NCI-H2196 treated with DMSO at 0.1 percent for 48 hours (cell line): ENCODE results near the gene MYL6.
"Not testable (repeated sequence)": the region's sequence is repeated elsewhere in the genome, so short reads cannot be mapped to it uniquely, and the experiment has no call there.

Experiments used
- DNase-seq: peaks from one replicate; lab custom pipeline; 2025; ENCODE audit not compliant: unreplicated experiment; lab: John Stamatoyannopoulos, UW

The MYL6 gene

DNA sequence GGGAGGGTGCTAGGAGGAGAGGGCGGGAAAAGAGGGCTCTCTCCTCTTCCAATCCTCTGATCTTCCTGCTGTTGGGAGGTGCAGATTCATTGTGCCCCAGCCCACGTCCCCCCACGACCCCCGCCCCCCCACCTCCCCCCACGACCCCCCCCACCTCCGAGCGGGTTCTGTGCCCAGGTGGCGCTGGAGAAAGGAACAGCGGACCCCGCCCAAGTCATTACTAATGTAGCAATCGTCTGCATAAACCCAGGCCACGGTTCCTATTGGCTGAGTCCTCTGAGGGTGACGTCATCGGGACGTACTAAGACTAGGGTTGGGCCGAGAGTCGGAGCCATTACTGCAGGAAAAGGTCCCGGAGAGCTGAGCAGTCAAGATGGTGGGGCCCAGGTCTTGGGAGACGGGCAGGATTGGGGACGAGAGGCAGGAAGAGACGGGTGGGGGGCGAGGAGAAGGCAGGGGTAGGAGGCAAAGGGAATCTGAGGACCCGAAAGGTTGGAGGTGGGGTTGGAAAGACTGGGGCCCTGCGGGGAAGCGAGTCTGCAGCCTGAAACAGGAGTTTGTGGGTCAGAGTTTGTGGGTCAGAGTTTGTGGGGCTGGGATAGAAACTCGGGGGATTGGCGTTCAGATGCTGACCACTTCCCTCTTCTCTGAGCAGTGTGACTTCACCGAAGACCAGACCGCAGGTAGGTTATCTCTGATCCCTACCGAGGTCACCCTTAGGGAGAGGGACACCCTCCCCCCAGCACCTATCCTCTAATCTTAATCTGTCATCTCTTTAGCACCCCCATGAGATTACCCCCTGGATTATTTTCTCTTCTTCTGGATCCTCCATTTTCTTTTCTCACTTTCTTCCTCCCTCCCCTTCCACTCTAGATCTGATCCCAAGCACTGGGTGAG lies at the start of gene MYL6:
Gene MYL6 (plus strand): TSS at position 331 of the 897 bp plus-strand sequence. CDS start 43 bp downstream, at position 374.
- DNase-seq, result peak; percentile 97

DNA sequence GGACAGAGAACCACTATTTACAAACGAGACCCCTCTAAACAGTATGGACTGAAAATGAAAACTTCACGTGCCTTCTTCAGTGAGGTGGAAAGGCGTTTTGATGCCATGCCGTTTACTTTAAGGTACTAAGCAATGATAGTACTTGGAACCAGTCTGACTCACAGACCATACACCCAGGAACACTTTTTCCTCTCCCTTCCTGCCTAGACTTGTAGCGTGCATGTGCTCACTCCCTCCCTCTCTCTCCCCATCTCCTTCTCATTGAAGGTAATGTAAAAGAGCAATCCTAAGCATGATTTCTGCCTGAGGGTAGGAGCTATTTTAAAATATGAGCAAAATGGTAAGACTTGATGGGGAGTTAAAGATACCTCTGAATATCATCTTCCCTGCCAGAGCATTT lies 47.6 kb upstream of the MYL6 start:
- no peak for DNase-seq

GRCh38 chr12:56114084-56114483 lies 44.1 kb upstream of the MYL6 start:
- no peak for DNase-seq

DNA sequence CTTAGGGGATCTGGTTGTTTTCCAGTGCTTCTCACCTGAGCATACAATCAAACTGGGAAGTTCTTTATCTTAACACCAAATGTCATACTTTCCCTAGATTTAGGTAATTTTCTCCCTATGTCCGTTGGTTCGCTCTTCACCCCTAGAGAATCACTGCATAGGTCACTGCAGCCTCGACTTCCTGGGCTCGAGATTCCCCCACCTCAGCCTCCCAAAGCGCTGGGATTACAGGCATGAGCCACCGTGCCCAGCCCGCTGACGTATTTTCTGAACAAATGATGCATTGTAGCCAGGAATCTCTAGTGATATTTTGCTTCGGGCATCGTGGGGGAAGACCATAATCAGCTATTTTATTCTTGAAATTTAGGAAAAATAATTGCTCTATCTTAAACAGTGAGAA lies 42.8 kb upstream of the MYL6 start:
- no peak for DNase-seq

GRCh38 chr12:56116267-56117081 lies 41.7 kb upstream of the MYL6 start, which contains the start of gene RPL41:
TSS of gene RPL41 (plus strand) at chr12:56116633.
- DNase-seq, result peak; percentile 90

DNA sequence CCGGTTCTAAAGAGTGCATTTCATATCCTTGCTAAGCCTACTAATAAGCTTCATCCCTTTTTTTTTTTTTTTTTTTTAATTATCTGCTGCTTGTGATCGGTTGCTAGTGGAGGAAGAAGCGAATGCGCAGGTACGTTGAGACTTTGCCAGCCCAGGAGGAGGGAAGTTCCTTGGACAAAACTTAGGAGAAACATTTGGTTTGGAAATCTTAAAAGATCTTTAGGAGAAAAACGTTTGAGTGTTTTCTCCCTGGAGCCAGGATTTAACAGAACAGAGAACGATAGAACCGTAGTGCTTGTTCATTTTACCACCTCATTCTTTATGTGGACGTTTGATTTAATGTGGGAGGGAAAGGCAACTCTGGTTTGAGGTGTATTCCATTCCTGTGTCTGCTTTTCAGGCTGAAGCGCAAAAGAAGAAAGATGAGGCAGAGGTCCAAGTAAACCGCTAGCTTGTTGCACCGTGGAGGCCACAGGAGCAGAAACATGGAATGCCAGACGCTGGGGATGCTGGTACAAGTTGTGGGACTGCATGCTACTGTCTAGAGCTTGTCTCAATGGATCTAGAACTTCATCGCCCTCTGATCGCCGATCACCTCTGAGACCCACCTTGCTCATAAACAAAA lies 41.0 kb upstream of the MYL6 start:
- not testable (repeated sequence) for DNase-seq

DNA sequence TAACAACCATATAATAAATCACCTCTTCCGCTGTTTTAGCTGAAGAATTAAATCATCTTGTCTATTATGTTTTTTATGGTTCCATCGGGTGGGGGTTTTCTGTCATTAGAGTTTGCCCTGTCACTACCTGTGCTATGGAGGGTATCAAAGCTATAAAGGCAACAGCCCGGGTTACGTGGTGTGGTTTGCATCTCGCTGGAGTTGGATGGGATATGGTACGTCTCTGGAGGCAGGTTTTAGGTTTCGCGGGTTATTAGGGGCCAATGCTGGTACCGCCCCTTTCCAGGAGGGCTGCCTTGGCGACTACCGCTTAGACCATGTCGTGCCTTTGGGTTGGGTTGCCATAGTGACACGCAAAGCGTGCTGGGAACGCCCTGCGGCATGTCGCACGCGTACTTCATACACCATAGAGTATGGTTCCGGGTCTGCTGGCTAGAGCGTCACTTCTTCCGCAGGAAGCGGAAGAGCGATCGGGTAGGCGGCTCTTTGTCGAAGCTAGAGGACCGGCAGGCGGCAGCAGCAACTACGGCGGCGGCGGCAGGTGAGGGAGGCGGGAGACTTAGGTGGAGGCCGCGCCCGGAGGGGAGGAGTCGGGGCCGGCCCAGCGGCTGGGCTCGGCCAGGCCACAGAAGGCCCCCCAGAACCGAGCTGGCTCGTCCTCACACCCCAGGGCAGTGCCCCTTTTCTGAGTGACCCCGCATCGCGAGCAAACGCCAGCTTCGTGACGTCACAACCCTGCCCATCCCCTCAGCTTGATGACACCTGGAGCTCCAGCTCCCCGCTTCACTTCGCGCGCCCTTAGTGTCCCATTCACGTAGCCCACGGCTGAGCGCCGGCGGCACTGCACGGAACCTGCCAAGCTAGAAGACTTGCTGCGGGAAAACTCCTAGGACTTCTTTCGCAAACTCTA lies 40.1 kb upstream of the MYL6 start, which contains the start of gene ZC3H10:
Gene ZC3H10 (plus strand): TSS at position 489 of the 910 bp plus-strand sequence. CDS start 2,297 bp downstream, outside the sequence.
- peak; percentile 98 for DNase-seq

DNA sequence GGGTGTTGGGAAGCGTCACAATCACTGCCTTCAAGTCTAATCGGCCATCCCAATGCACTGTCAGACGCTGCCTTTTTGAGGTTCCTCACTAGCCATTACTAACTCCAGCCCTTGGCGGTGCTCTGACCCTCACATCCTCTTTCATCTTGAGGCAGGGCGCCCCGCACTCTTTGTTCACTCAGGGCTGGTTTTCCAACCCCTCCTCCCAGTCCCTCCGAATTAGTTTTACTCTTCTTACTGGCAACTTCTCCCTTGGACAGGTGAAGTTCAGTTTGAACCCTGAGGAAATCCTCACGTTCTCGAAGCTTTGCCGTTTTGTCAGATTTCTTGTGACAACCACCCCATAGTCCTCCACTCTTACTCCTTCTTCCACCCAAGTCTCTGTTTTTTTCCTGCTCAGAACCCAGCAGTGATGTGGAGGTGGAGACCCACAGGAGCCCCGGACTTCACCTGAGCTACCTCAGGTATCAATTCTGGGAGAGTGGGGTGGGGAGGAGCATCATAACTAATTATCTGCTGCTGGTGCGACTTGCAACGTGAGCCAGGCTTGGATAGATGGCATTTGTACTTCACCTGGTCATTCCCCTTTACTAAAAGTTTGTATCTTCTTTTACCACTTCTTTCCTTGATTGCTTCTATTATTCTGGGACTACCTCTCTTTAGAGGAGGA lies 39.3 kb upstream of the MYL6 start:
- no peak for DNase-seq

DNA sequence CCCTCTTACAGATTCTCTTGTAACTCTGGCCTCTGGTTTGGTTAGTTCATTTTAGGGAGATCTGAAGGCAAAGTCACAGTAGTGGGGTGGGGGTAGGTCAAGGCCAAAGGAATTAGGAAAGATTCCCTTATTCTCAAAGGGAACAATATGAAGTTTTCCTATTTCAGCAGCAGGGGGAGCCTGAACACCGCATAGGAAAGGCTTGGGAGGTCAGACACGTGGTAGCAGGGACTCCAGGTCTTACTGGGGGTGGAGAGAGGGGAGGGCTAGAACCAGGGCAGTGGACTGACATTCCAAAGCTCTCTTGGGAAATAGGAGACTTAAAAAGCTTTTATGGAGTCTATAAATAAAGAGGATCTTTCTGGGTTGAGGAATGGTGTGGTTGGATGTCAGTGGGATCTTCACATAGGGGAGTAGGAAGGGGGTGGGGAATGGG lies 38.8 kb upstream of the MYL6 start:
- DNase-seq, result peak; percentile 69

- no peak for DNase-seq
These were observed 37.9 kb upstream of the MYL6 start for GRCh38 chr12:56120158-56120846.

DNA sequence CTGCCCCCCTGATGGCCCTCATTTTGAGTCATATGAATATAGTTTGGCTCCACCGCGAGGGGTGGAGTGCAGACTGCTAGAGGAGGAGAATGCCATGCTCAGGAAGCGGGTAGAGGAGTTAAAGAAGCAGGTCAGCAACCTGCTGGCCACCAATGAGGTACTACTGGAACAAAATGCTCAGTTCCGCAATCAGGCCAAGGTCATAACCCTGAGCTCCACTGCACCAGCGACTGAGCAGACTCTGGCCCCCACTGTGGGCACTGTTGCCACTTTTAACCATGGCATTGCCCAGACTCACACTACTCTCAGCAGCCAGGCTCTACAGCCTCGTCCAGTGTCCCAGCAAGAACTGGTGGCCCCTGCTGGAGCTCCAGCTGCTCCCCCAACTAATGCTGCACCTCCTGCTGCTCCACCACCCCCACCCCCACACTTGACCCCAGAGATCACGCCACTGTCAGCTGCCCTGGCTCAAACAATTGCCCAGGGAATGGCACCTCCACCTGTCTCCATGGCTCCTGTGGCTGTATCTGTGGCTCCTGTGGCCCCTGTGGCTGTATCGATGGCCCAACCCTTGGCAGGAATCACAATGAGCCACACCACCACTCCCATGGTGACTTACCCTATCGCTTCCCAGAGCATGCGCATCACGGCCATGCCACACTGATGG lies 36.8 kb upstream of the MYL6 start:
- no peak for DNase-seq

- DNase-seq, result no peak
These were observed 35.5 kb upstream of the MYL6 start for GRCh38 chr12:56122637-56123036.

DNA sequence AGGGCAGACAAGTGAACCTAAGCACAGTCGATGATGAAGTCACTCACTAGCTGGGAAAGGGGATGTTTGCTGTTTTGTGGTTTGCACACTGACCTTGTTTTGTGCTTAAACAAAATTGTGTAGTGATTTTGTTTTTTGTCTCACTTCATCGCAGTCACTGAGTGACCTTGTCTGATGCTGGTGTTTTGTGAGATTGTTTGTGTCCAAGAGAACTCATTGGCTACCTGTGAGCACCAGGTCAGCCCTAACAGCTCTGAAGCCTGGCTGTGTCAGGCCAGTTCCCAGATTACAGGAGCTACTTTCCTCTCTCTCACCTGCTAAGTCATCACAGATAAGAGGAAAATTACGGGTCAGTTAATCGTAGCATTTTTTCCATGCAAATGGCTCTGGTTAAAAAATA lies 34.0 kb upstream of the MYL6 start:
- DNase-seq, result no peak

GRCh38 chr12:56126732-56127239 lies 31.4 kb upstream of the MYL6 start:
- no peak for DNase-seq

- DNase-seq, result no peak
These were observed 30.7 kb upstream of the MYL6 start for GRCh38 chr12:56127485-56127887.

DNA sequence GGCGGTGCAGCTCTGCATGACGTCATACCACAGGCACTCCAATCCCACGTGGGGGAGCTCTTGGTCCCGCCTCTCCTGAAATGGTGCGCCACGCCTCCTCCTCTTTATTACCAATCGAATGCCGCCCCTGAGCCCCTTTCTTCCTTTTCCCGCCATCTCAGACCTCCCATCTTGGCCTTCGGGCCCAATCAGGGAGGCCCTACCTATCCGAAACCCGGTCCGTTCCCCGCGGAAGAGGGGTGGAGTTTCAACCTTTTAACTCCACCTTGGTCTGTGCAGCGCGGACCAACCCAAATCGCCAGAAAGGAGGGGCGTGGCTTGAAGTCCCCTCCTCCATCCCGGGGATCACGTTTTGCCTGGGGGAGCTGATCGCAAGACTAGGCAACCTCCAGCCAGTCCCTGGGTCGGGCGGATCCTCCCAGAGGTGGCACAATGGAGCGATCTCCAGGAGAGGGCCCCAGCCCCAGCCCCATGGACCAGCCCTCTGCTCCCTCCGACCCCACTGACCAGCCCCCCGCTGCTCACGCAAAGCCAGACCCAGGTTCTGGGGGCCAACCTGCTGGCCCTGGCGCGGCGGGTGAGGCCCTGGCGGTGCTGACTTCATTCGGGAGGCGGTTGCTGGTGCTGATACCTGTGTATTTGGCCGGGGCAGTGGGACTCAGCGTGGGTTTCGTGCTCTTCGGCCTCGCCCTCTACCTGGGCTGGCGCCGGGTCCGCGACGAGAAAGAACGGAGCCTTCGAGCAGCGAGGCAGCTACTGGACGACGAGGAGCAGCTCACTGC lies 30.1 kb upstream of the MYL6 start, which contains the start of gene ESYT1:
Gene ESYT1 (plus strand): TSS at position 380 of the 782 bp plus-strand sequence. CDS start 53 bp downstream, at position 433.
- DNase-seq, result peak; percentile 99

GRCh38 chr12:56128670-56129205 lies 29.4 kb upstream of the MYL6 start:
- no peak for DNase-seq
